GM23338 (cell line): Measurements from ENCODE around the gene NEK3. TPM values are rescaled to one million over a fixed set of nuclear protein-coding genes. Genes with fewer than 3 reads are reported as not detected.
"Not testable (repeated sequence)": the region's sequence is repeated elsewhere in the genome, so short reads cannot be mapped to it uniquely, and the experiment has no call there.

ENCODE experiments used
- ATAC-seq: fragments of 200-7000 bp; cut with Tn5 transposase; 3 replicates; pipeline ENCODE4 v1.9.1; 2020
- DNase-seq: peaks from one replicate; pipeline ENCODE4 v3.0.0-alpha.2; 2015; ENCODE audit warnings: low spot score
- H2AFZ ChIP-seq: fragments of 200-600 bp; sonication (generic); 2 replicates; pipeline ENCODE4 v1.8.0; 2016; ENCODE audit warnings: antibody characterized with exemption, mild to moderate bottlenecking, moderate library complexity
- H3F3A ChIP-seq: fragments of 200-600 bp; sonication (generic); replicated peaks from 2 replicates; pipeline ENCODE4 v1.8.0; 2017; ENCODE audit warnings: antibody characterized with exemption, mixed run types, low read depth
- H3K27ac ChIP-seq: fragments of 200-600 bp; sonication (generic); 2 replicates; pipeline ENCODE4 v1.6.1; 2016; ENCODE audit warnings: low read depth
- H3K27me3 ChIP-seq: fragments of 200-600 bp; sonication (generic); 2 replicates; pipeline ENCODE4 v1.8.0; 2016; ENCODE audit warnings: mild to moderate bottlenecking, mixed run types, moderate library complexity; ENCODE audit not compliant: insufficient read depth
- H3K36me3 ChIP-seq: fragments of 200-600 bp; sonication (generic); 2 replicates; pipeline ENCODE4 v1.8.0; 2016; ENCODE audit warnings: mild to moderate bottlenecking; ENCODE audit not compliant: insufficient read depth
- H3K4me1 ChIP-seq: fragments of 200-600 bp; sonication (generic); 2 replicates; pipeline ENCODE4 v1.8.0; 2016; ENCODE audit warnings: mild to moderate bottlenecking, moderate library complexity; ENCODE audit not compliant: insufficient read depth
- H3K4me2 ChIP-seq: fragments of 200-600 bp; sonication (generic); 2 replicates; pipeline ENCODE4 v1.7.1; 2017; ENCODE audit warnings: mixed run types
- H3K4me3 ChIP-seq: fragments of 200-600 bp; sonication (generic); 2 replicates; pipeline ENCODE4 v1.6.1; 2016; ENCODE audit warnings: mixed run types
- H3K79me2 ChIP-seq: fragments of 200-600 bp; sonication (generic); replicated peaks from 2 replicates; pipeline ENCODE4 v1.8.0; 2017; ENCODE audit warnings: mild to moderate bottlenecking; ENCODE audit not compliant: insufficient read depth
- H3K9me2 ChIP-seq: fragments of 200-600 bp; sonication (generic); 2 replicates; pipeline ENCODE4 v1.8.0; 2017; ENCODE audit not compliant: insufficient read depth
- H4K20me1 ChIP-seq: fragments of 200-600 bp; sonication (generic); replicated peaks from 2 replicates; pipeline ENCODE4 v1.8.0; 2017; ENCODE audit warnings: mild to moderate bottlenecking; ENCODE audit not compliant: insufficient read depth
- H3K27ac Mint-ChIP-seq: 2 replicates; pipeline ENCODE4 v1.8.0; 2020; ENCODE audit warnings: inconsistent platforms, mild to moderate bottlenecking, moderate library complexity, mixed read lengths
- H3K27me3 Mint-ChIP-seq: 3 replicates; pipeline ENCODE4 v1.8.0; 2022; ENCODE audit warnings: low read depth, mild to moderate bottlenecking, moderate library complexity, mixed read lengths, inconsistent platforms; ENCODE audit not compliant: insufficient read depth, poor library complexity
- H3K36me3 Mint-ChIP-seq: 3 replicates; pipeline ENCODE4 v1.8.0; 2021; ENCODE audit warnings: low read depth, mild to moderate bottlenecking, inconsistent platforms, moderate library complexity, mixed read lengths
- H3K4me1 Mint-ChIP-seq: 3 replicates; pipeline ENCODE4 v1.8.0; 2020; ENCODE audit warnings: mild to moderate bottlenecking, inconsistent platforms, mixed read lengths
- H3K4me3 Mint-ChIP-seq: 3 replicates; pipeline ENCODE4 v1.8.0; 2021; ENCODE audit warnings: moderate library complexity, mild to moderate bottlenecking, inconsistent platforms, mixed read lengths
- H3K9me3 Mint-ChIP-seq: 3 replicates; pipeline ENCODE4 v1.8.0; 2020; ENCODE audit warnings: moderate library complexity, mild to moderate bottlenecking, inconsistent platforms, mixed read lengths
- CTCF ChIP-seq, 2 experiments: fragments of 200-600 bp in 1 of 2; sonication (generic) in 1 of 2; conservative IDR thresholded peaks; 2 replicates each; pipeline versions ENCODE4 v1.5.1 to v1.6.1; 2016 to 2017; ENCODE audit warnings: antibody characterized with exemption in 2 of 2, low read depth in 2 of 2, mild to moderate bottlenecking in 2 of 2, moderate library complexity in 1 of 2
- ETS1 ChIP-seq: IDR thresholded peaks from 2 replicates; pipeline ENCODE4 v1.6.1; 2016; ENCODE audit warnings: antibody characterized with exemption
- EZH2 ChIP-seq: fragments of 200-600 bp; sonication (generic); IDR thresholded peaks from one replicate; pipeline ENCODE4 v1.8.0; 2017; ENCODE audit warnings: antibody characterized with exemption, mild to moderate bottlenecking, low read depth; ENCODE audit not compliant: unreplicated experiment
- NANOG ChIP-seq: IDR thresholded peaks from 2 replicates; pipeline ENCODE4 v1.6.1; 2016; ENCODE audit warnings: antibody characterized with exemption, borderline replicate concordance
- POLR2AphosphoS5 ChIP-seq: IDR thresholded peaks from 2 replicates; pipeline ENCODE4 v1.6.1; 2016; ENCODE audit warnings: antibody characterized with exemption, low read depth
- ZNF331 ChIP-seq: fragments of 250-450 bp; sonication (Bioruptor Pico); IDR thresholded peaks from 2 replicates; pipeline ENCODE4 v1.5.0; 2020; ENCODE audit warnings: low read depth, mild to moderate bottlenecking, moderate library complexity
- ZNF462 ChIP-seq: fragments of 250-450 bp; sonication (Bioruptor Pico); IDR thresholded peaks from 2 replicates; pipeline ENCODE4 v1.5.0; 2020; ENCODE audit warnings: mild to moderate bottlenecking, moderate library complexity
- polyA plus RNA-seq: library from polyadenylated mRNA; unstranded; fragments of >200 nt; fragmentation: Nextera tagmentation; extraction: Ambion mirVana; gene quantifications from 2 replicates; pipeline ENCODE4 v1.2.1, GENCODE V29; 2016
- total RNA-seq: library from RNA; depleted of rRNA; stranded (reverse); fragments of >200 nt; shearing (Covaris generic); gene quantifications from 2 replicates; pipeline ENCODE4 v1.2.3, GENCODE V29; 2014

Gene NEK3
- total and polyA plus RNA-seq, 2 experiments from 2014 or later = 26.7 to 26.8 TPM

GRCh38 chr13:52201439-52202193 lies 42.2 kb upstream of the NEK3 start:
- not testable (repeated sequence) for H3K4me1 ChIP-seq, H3K4me2 ChIP-seq, H4K20me1 ChIP-seq, H3K27ac ChIP-seq, H3K36me3 ChIP-seq, H3K9me2 ChIP-seq, H3K27me3 ChIP-seq, H3F3A ChIP-seq, H3K4me3 Mint-ChIP-seq, H3K27ac Mint-ChIP-seq, H2AFZ ChIP-seq, H3K4me1 Mint-ChIP-seq, H3K4me3 ChIP-seq, H3K9me3 Mint-ChIP-seq, H3K36me3 Mint-ChIP-seq, H3K79me2 ChIP-seq, H3K27me3 Mint-ChIP-seq
- peak; percentile 39 to 61 for TF ChIP-seq CTCF (conservative IDR thresholded peaks at IDR 0.05; ENCODE audit: low read depth in 2 of 2)
- DNase-seq (peak; percentile 60), ATAC-seq (peak; percentile 78)

DNA sequence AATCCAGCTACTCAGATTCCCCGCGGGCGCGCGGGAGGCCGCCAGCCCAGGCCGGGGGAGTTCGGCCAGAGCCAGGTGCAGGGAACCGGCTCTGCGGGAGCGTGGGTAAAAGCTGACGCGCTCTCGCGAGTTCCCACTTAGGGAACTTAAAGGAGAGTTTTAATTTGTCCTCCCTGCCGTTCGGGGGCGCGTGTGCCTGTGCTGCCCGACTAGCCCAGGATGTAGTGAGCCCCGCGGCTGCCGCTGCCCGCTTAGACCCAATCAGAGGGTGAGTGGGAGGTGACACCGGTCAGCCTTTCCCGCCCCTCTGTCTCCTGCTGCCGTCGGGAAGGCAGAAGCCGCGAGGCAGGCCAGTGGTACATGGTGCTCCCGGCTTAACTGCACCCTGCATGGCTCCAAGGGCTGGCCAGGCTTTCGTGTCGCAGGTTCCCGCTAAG lies 36.0 kb upstream of the NEK3 start:
- Histone ChIP-seq H3K4me2 (peak overlapping the region; percentile 96), H3K4me1 (no peaks in the 10 kb centered on the region), H3K79me2 (peaks cover 38% of the 10 kb centered on the region), H3F3A (no peaks in the 10 kb centered on the region), H3K27ac (no peak overlapping the region), H4K20me1 (0 out of 2 replicates have a peak, but pooled peaks cover 5% of the 10 kb centered on the region), H3K36me3 (no peaks in the 10 kb centered on the region), H3K27me3 (peaks cover 5% of the 10 kb centered on the region; the same call in 1 of the 2 replicates), H3K4me3 (peak overlapping the region; percentile 98), H3K9me2 (no peaks in the 10 kb centered on the region), H2AFZ (peak overlapping the region; percentile 99)
- Mint-ChIP-seq H3K27me3 (peaks cover 8% of the 10 kb centered on the region), H3K4me1 (peaks cover 8% of the 10 kb centered on the region), H3K36me3 (no peaks in the 10 kb centered on the region), H3K9me3 (no peaks in the 10 kb centered on the region; the same call in 1 of the 3 replicates), H3K27ac (no peak overlapping the region), H3K4me3 (peak overlapping the region; percentile 93; the same call in 2 of the 3 replicates)
- DNase-seq = peak; percentile 93
- TF ChIP-seq ZNF462 (CRISPR knock-in tag) (no peak), EZH2 (no peak), ZNF331 (CRISPR knock-in tag) (no peak), NANOG (no peak), POLR2AphosphoS5 (peak; percentile 83), ETS1 (no peak), CTCF (conservative IDR thresholded peaks at IDR 0.05; ENCODE audit: low read depth in 2 of 2) (peak in 1 of 2 experiments; percentile 55; a peak in 2 of 4 replicates)
- peak; percentile 91 for ATAC-seq
